K562 treated with DMSO at 1 percent for 48 hours (cell line): ENCODE measurements around the gene ELOA2. TPM values are rescaled to one million over a fixed set of nuclear protein-coding genes. Genes with fewer than 3 reads are reported as not detected.

ENCODE experiments used
- total RNA-seq: library from RNA; unstranded; fragments of 300-600 nt; gene quantifications from 2 replicates; pipeline ENCODE4 v1.2.3, GENCODE V29; 2022; ENCODE audit warnings: low replicate concordance; ENCODE audit errors: extremely low read depth

Gene ELOA2
- total RNA-seq, result not detected in 2 replicates

DNA sequence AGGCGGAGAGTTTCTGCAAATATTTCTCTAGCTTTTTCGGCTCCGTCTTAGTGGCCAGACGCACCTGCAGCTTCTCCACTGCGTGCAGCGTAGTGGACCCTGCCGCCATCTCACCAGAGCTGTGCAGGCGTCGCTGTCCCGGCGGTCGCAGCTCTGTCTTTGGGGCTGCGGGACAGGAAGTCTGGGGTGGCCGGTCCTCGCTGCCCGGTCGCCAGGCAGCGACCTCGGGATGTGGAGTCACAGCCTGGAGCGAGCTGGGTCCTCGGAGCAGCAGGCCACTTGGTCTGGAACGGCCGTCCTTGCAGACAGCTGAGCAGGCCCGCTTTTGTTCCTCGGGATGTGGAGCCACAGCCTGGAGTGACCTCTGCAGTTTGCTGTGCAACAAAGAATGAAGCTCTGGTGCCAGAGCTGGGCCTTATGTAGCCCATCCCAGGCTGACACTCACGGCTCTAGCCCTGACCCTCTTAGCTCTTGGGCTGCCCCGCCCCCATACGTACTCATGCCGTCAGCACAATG is at the start of gene ELOA2:
TSS of gene ELOA2 (minus strand) at position 466 of the 516 bp plus-strand sequence. CDS start at position 109, 357 bp downstream.

Other genes with a start within 250 kb of the ELOA2 start
- not detected in 2 replicates for gene PIAS2, start 118.1 kb downstream of the ELOA2 start, total RNA-seq
- not detected in 2 replicates for gene KATNAL2, start 118.0 kb downstream of the ELOA2 start, total RNA-seq
- not detected in 2 replicates for gene HDHD2, start 114.9 kb upstream of the ELOA2 start, total RNA-seq
- gene IER3IP1, start 140.7 kb upstream of the ELOA2 start, total RNA-seq, result not detected in 2 replicates
- not detected in 2 replicates for gene SKOR2, start 216.0 kb upstream of the ELOA2 start, total RNA-seq